ENCODE measurements around the gene SLF2.

- TF ChIP-seq CTCF (IDR thresholded peaks at IDR 0.05) (no peak), POLR2A (IDR thresholded peaks at IDR 0.05) (no peak)
Observed at GRCh38 chr10:100895896-100896295, 16.9 kb upstream of the SLF2 start.

All from lower leg skin (tissue), 3 donors.